HL-60/S4 treated with phorbol 12-myristate 13-acetate at 8.2 ng/mL for 4 days and 3 days (cell line): Measurements from ENCODE around the gene ASMTL.
"Not testable (repeated sequence)": the region's sequence is repeated elsewhere in the genome, so short reads cannot be mapped to it uniquely, and the experiment has no call there.

Experiments
- in situ Hi-C: fragments of 300-500 bp; cut with MboI; formaldehyde crosslinking; loops from 2 replicates; pipeline ENCODE4 v1.15.0; 2022; ENCODE audit warnings: low sequenced_read_pairs

Gene ASMTL

GRCh38 chrX:1391707-1392375 is 60.9 kb downstream of the ASMTL start, which contains the start of gene SLC25A6:
Gene SLC25A6 (minus strand): TSS chrX:1392113. CDS start chrX:1392009, 104 bp downstream.
- in situ Hi-C loops, result no loop called here

DNA sequence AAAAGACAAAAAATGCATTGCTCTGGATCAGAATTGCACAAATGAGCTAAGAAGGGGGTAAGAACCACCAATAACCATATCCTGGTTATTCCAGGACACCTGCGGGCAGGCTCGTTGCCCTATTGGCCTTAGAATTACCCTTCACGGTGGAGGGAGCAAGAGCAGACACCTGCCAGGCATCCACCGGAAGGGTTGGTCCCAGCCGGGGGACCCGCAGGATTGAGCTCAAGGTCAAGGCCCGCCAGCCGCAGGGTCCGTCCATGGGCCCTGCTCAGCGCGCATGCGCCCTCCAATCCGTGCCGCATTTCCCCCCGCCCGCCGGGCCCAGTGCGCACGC is 61.4 kb downstream of the ASMTL start:
- in situ Hi-C loops, result no loop called here

DNA sequence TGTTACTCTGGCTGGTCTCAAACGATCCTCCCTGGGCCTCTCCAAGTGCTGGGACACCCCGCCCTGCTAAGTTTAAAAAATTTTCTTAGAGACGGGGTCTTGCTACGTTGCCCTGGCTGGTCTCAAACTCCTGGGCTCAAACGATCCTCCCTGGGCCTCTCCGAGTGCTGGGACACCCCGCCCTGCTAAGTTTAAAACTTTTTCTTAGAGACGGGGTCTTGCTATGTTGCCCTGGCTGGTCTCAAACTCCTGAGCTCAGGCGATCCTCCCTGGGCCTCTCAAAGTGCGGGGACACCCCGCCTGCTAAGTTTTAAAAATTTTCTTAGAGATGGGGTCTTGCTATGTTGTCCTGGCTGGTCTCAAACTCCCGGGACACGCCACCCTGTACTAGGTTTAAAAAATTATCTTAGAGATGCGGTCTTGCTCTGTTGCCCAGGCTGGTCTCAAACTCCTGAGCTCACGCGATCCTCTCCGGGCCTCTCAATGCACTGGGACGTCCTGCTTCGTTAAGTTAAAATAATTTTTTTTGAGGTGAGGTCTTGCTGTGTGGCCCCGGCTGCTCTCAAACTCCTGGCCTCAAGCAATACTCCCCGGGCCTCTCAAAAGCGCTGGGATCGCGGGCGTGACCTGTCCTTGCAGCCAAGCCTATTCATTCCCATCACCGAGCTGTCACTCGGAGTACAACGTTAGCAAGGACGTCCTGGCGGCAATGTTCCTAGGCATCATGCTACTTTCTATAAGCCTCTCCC is 61.9 kb downstream of the ASMTL start:
- in situ Hi-C loops, result no loop called here

GRCh38 chrX:1389993-1390285 is 62.8 kb downstream of the ASMTL start:
- in situ Hi-C loops, result no loop called here

DNA sequence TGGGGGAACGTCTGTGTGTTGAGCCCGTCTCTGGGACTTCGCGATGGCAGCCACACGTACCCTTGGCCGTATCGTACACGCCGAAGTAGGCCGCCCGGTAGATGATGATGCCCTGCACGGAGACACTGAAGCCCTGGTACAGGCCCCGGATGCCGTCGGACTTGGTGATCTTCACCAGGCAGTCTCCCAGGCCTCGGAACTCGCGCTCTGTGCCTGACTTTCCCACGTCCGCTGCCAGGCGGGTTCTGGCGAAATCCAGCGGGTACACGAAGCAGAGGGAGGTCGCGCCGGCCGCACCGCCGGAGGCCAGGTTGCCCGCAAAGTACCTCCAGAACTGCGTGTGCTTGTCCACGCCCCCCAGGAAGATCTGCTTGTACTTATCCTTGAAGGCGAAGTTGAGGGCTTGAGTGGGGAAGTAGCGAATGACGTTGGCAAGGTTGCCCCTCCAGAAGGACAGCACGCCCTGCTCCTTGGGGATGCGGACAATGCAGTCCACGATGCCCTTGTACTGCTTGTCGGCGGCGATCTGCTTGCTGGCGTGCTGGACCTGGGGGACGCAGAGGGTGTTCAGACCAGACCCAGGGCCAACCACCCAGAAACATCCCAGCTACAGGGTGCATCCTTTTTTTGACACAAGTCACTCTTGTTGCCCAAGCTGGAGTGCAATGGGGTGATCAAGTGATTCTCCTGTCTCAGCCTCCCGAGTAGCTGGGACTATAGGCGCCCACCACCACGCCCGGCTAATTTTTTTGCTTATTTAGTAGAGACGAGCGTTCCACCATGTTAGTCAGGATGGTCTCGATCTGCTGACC is 63.3 kb downstream of the ASMTL start:
- in situ Hi-C loops, result no loop called here

DNA sequence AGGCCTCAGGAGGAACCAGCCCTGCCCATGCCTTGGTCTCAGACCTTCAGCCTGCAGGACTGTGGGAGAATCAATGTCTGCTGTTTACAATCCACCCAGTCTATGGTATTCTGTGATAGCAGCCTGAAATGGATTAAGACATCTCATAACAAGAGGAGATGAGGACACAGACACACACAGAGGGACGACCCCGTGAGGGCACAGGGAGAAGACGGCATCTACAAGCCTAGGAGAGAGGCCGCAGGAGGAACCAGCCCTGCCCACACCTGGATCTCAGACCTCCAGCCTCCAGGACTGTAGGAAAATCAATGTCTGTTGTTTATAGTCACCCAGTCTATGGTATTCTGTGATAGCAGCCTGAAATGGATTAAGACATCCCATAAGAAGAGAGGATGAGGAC is 64.1 kb downstream of the ASMTL start:
- in situ Hi-C loops, result no loop called here

GRCh38 chrX:1387141-1387776 is 65.5 kb downstream of the ASMTL start:
- in situ Hi-C loops, result no loop called here

- in situ Hi-C loops, result no loop called here
Measured at GRCh38 chrX:1386338-1387127, 66.2 kb downstream of the ASMTL start.

GRCh38 chrX:1385253-1386223 is 67.2 kb downstream of the ASMTL start:
- in situ Hi-C loops, result no loop called here

GRCh38 chrX:1384658-1385252 is 68.0 kb downstream of the ASMTL start:
- in situ Hi-C loops, result no loop called here

GRCh38 chrX:1380672-1381233 is 72.0 kb downstream of the ASMTL start:
- in situ Hi-C loops, result no loop called here

DNA sequence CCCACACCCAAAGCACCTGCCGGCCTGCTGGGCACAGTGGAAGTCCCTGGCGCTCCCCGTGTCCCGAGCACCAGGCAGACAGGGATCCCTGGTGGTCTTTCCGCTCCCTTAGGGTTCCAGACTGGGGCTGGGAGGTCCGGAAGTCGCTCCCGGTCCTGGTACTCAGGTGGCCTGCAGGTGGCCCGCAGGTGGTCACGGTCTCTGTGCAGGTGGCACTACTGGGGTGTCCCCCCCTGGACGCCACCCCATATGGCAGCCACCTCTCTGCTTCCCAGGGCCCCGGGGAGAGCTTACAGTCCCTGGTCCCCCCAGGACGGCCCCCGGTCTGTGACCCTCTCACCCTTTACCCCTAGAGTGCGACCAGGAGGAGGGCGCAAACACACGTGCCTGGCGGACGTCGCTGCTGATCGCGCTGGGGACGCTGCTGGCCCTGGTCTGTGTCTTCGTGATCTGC is 74.4 kb downstream of the ASMTL start:
- in situ Hi-C loops, result no loop called here

GRCh38 chrX:1368385-1368698 is 84.4 kb downstream of the ASMTL start:
- in situ Hi-C loops, result no loop called here

GRCh38 chrX:1366363-1366762 is 86.3 kb downstream of the ASMTL start:
- in situ Hi-C loops, result not testable (repeated sequence)

DNA sequence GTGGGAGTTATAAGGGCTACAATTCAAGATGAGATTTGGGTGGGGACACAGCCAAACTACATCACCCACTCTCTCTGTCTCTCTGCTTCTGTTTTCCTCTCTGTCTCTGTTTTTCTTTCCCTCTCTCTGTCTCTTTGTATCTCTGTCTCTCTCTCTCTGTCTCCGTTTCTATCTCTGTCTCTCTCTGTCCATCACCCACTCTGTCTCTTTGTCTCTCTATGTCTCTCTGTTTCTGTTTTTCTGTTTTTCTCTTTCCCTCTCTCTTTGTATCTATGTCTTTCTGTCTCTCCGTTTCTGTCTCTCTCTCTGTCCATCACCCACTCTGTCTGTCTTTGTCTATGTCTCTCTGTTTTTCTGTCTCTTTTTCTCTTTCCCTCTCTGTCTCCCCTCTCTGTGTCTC is 90.8 kb downstream of the ASMTL start:
- in situ Hi-C loops, result no loop called here

- in situ Hi-C loops, result no loop called here
Measured at GRCh38 chrX:1361275-1361674, 91.4 kb downstream of the ASMTL start.

DNA sequence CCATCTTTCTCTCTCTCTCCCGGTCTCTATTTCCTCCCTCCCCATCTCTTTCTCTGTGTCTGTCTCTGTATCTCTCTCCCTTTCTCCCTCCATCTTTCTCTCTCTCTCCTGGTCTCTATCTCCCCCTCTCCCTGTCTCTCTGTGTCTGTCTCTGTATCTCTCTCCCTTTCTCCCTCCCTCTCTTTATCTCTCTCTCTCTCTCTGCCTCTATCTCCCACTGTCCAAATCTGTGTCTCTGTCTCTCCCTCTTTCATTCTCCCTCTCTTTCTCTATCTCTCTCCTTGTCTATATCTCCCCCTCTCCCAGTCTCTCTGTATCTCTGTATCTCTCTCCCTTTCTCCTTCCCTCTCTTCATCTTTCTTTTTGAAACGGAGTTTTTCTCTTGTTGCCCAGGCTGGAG is 92.5 kb downstream of the ASMTL start:
- in situ Hi-C loops, result no loop called here

DNA sequence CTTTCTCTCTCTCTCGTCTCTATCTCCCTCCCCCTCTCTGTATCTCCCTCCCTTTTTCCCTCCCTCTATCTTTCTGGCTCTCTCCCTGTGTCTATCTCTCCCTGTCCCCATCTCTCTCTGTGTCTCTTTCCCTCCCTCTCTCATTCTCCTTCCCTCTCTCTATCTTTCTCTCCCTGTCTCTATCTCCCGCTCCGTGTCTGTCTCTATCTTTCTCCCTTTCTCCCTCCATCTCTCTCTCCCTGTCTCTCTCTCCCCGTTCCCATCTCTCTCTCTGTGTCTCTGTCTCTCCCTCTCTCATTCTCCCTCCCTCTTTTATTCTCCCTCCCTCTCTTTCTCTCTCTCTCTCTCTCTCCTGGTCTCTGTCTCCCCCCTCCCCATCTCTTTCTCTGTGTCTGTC is 93.2 kb downstream of the ASMTL start:
- in situ Hi-C loops, result no loop called here
